ENCODE data around the gene RWDD1.

- no peak for TF ChIP-seq EZH2phosphoT487 (IDR thresholded peaks at IDR 0.05; ENCODE audit: borderline replicate concordance, low read depth, low read length)
- TF ChIP-seq, protein P1, sequence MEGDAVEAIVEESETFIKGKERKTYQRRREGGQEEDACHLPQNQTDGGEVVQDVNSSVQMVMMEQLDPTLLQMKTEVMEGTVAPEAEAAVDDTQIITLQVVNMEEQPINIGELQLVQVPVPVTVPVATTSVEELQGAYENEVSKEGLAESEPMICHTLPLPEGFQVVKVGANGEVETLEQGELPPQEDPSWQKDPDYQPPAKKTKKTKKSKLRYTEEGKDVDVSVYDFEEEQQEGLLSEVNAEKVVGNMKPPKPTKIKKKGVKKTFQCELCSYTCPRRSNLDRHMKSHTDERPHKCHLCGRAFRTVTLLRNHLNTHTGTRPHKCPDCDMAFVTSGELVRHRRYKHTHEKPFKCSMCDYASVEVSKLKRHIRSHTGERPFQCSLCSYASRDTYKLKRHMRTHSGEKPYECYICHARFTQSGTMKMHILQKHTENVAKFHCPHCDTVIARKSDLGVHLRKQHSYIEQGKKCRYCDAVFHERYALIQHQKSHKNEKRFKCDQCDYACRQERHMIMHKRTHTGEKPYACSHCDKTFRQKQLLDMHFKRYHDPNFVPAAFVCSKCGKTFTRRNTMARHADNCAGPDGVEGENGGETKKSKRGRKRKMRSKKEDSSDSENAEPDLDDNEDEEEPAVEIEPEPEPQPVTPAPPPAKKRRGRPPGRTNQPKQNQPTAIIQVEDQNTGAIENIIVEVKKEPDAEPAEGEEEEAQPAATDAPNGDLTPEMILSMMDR (conservative IDR thresholded peaks at IDR 0.05; ENCODE audit: low read length): no peak
Observed at GRCh38 chr6:116605935-116606334, 34.6 kb downstream of the RWDD1 start.

All from OCI-LY7 (cell line).